NCI-H446 treated with DMSO at 0.1 percent for 48 hours (cell line): Measurements from ENCODE around the gene RAB39A.
"Not testable (repeated sequence)": the region's sequence is repeated elsewhere in the genome, so short reads cannot be mapped to it uniquely, and the experiment has no call there.

Experiments
- DNase-seq: peaks from one replicate; lab custom pipeline; 2025; lab: John Stamatoyannopoulos, UW

RAB39A gene, protein sequence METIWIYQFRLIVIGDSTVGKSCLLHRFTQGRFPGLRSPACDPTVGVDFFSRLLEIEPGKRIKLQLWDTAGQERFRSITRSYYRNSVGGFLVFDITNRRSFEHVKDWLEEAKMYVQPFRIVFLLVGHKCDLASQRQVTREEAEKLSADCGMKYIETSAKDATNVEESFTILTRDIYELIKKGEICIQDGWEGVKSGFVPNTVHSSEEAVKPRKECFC

DNA sequence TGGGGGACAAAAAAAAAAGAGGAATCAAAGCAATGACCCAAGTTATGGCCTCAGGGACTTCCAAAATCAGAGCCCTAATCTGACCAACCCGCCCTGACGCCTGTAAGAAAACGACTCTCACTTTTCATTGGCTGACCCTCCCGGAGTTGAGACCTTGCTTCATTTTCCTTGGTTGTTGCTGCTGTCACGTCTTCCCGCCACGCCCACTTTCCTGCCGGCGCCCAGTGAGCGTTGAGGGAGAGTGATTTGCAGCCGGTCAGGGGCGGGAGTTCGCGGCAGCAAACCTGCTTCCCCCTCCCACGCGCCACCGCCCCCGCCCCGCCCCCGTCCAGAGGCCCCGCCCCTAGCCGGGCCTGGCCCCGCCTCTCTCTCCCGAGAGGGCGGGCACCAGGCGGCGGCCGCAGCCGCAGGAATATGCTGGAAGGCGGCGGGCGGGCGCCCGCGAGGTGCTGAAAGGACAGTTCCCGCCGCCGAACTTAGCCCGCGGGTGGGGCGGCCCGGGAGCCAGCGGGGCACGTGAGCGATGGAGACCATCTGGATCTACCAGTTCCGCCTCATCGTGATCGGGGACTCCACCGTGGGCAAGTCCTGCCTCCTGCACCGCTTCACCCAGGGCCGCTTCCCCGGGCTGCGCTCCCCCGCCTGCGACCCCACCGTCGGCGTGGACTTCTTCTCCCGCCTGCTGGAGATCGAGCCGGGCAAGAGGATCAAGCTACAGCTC lies at the start of gene RAB39A:
Gene RAB39A, plus strand, starts transcription at position 403 of the 721 bp plus-strand sequence. Its CDS starts 121 bp downstream, at position 524.
- peak; percentile 98 for DNase-seq

DNA sequence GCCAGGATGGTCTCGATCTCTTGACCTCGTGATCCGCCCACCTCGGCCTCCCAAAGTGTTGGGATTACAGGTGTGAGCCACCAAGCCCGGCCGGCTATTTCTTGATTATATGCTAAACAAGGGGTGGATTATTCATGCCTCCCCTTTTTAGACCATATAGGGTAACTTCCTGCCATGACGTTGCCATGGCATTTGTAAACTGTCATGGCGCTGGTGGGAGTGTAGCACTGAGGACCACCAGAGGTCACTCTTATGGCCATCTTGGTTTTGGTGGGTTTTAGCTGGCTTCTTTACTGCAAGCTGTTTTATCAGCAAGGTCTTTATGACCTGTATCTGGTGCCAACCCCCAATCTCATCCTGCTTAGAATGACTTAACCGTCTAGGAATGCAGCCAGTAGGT lies 46.8 kb upstream of the RAB39A start:
- not testable (repeated sequence) for DNase-seq

- no peak for DNase-seq
Observed at GRCh38 chr11:107882095-107882820, 46.0 kb upstream of the RAB39A start.

- DNase-seq, result peak; percentile 37
Observed at GRCh38 chr11:107898270-107898669, 30.0 kb upstream of the RAB39A start.

- DNase-seq, result no peak
Observed at GRCh38 chr11:107908211-107908610, 20.0 kb upstream of the RAB39A start.

- not testable (repeated sequence) for DNase-seq
Observed at GRCh38 chr11:107912415-107912814, 15.8 kb upstream of the RAB39A start.

DNA sequence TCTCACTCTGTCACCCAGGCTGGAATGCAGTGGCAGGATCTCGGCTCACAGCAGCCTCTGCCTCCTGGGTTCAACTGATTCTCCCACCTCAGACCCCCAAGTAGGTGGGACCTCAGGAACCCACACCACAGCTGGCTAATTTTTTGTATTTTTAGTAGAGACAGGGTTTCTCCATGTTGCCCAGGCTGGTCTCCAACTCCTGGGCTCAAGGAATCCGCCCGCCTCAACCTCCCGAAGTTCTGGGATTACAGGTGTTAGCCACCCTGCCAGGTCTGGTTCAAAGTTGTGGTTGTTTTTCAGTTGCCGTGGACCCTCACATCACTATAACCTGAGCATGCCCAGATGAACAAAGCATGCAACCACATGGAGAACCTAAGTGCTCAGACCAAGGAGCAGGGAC lies 13.0 kb upstream of the RAB39A start:
- no peak for DNase-seq

GRCh38 chr11:107916671-107917241 lies 11.5 kb upstream of the RAB39A start:
- no peak for DNase-seq

DNA sequence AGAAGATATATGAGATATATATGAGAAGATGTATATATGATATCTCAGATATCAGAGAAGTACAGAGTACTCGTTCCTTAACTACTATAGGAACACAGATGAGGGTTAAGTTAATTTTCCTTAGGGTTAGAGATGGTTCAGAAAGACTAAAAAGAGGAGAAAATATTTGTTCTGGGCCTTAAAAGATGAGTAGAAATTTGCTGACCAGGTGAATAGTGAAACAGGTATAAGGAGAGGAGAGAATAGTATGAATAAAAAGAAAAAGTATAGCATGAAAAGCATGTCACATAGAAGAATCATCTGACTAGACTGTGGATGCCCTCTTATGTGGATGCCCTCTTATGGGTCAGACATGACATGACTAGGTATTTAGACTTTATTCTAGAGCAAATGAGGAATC lies 6.3 kb upstream of the RAB39A start:
- DNase-seq, result no peak

DNA sequence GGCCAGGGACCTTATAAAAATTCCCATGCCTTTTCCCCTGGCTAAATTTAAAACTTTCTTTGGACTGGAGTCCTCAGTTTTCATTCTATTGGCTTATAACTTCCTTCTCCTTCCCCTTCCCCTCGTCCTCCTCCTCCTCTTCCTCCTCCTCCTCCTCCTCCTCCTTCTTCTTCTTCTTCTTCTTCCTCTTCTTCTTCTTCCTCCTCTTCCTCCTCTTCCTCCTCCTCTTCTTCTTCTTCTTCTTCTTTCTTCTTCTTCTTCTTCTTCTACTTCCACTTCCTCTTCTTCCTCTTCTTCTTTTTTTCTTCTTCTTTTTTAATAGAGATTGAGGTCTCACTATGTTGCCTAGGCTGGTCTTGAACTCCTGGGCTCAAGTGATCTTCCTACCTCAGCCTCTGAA lies 4.7 kb upstream of the RAB39A start:
- not testable (repeated sequence) for DNase-seq

GRCh38 chr11:107924306-107924705 lies 3.9 kb upstream of the RAB39A start:
- DNase-seq, result no peak

DNA sequence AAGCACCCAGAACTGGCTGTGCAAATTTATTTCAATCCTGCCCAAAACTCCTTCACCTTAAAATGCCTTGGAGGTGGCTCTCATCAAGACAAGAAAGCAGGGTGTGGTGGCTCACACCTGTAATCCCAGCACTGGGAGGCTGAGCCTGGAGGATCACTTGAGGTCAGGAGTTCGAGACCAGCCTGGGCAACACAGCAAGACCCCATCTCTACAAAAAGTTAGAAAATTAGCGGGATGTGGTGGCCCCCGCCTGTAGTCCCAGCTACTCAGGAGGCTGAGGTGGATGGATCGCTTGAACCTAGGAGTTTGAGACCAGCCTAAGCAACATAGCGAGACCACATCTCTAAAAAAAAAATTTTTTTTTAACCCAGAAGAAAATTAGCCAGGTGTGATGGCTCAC lies 689 bp upstream of the RAB39A start:
- DNase-seq, result no peak

DNA sequence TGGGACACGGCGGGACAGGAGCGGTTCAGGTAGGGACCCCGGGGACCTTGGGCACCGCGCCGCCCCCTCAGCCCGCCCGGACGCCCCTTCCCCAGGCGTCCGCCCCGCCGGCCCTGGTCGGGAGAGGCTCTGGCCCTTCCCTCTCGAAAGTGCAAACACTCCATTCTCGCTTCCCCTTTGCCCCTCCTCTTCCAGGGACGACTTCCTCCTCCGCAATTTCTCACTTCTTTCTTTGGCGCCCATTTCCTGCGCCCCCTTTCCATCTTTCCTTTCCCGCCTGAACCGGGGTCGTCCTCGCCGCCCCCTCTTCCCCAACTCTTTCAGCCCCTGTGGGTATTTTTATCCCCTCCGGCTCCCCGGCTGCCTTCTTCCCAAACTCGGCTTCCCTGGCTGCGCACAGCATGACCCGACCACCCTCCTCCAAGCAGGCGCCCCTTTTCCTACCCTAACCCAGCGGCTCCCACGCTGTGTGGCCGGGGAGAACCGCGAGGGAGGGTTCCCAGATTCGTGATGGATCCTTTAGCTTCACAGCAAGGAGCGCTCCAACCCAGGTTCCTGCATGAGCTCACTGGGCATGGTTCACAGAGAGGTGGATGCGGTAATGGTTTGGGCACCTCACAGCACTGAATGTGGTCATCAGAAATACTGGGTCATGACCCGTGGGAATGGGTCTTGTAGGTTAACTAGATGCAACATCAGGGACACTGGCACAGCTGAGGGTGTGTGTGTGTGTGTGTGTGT lies 689 bp downstream of the RAB39A start:
- peak; percentile 15 for DNase-seq

DNA sequence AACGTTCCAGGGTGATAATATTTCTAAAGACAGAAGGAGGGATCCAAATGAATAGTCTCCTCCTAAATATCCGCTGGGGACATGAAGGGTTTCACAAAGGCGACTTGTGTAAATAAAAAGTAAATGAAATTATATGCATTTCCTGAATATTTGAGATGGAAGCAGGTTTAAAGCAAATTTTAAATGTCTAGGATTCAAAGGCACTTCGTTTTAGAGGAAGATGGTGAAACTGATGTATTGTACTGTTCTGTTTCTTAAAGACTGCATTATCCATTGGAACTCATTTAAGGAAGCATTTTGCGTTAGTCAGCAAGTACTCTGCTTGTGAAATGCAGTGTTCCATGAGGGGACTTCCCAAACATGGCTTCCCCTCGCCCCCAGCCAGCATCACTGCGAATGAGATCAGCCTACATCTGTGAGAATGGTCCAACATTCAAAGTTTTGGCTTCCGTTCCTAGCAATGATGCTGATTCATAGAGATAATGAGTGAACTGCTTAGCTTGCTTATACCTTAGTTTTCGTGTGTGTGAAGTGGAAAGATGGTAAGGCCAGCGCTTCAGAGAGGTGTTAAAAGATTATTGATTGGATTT lies 1.5 kb downstream of the RAB39A start:
- DNase-seq, result peak; percentile 50

DNA sequence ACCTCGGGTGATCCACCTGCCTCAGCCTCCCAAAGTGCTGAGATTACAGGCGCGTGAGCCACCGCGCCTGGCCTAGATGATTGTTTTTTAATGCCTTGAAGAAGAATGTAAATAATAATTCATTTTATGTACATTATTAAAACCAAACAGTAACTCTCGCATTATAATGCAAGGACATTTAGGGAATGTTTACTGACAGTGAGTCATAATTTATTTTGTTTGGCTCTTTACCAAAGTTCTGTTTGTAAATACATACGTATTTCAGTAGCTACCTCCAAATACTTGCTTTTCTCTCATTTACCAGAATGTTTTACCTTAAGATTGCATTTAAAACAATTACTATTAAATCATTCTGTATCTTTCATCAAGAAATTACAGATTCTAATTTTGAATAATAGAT lies 3.0 kb downstream of the RAB39A start:
- DNase-seq, result no peak

DNA sequence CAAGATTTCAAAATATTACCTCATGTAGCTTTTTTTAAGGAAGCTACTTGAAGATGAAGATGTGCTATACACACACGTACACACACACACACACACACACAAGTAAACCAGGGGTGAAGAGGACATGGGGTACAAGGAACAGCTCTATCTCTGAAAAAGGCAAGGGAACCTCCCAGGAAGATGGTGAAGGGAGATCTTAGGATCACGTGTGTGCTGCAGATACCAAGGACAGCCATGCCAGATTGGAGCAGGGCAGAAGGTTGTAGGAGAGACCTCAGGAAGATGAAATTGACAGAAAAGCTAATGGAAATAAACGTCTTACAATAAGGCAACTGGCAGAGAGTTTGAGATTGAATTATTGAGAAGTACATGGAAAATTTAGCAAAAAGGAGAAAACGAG lies 19.7 kb downstream of the RAB39A start:
- DNase-seq, result no peak

DNA sequence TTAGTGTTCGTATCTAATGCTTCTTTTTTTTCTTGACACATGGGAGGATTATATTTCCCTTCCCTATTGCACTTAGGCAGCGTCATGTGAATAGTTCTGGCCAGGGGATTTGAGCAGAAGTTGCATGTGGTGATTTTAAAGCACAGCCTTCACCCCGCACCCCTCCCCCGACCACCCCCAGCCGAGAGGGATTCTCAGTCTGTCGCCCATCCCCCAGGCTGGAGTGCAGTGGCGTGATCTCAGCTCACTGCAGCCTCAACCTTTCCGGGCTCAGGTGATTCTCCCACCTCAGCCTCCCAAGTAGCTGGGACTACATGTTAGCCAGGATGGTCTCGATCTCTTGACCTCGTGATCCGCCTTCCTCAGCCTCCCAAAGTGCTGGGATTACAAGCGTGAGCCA lies 20.1 kb downstream of the RAB39A start:
- DNase-seq, result not testable (repeated sequence)

GRCh38 chr11:107951155-107951554 lies 22.9 kb downstream of the RAB39A start:
- peak; percentile 85 for DNase-seq

DNA sequence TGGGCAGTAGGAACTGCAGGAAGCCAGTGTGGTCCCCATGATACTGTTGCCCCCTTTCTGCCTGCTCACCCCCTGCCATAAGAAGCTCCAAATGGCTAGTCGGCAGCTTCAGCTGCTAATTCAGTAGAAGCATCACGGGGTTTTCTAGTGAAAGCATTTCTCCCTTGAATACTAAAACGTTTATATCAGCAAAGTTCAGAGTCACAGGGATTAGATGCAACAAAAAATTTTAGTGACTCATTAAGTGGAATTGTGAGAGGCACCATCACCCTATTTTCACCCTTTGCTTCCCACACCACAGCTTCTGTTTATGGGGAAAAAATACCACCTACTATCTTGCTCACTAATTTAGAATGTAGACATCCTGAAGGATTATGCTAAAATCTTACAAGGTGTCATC lies 25.2 kb downstream of the RAB39A start:
- DNase-seq, result no peak

- peak; percentile 19 for DNase-seq
Observed at GRCh38 chr11:107956543-107956942, 28.3 kb downstream of the RAB39A start.

DNA sequence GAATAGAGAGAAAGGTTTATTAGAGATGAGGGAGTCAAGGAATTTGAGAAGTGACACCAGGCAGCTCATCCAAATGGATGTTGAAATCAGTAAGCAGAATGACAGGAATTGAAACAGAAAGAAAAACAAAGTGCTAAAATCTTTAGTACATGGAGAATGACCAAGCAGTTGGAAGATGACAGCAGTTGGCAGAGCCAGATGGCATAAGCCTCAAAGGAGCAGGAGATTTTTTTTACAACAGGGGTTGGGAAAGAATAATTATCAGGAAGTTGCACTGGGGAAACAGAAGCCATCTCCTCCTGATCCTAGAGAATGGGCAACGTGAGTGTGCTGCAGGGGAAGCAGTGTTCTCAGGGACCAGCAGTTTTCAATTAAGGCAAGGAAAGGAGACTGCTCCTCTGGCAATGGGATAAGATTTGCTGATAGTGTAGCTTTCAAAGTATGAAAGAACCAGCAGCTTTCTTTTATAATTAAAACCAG lies 28.9 kb downstream of the RAB39A start:
- peak; percentile 82 for DNase-seq
